PC-9 (cell line): ENCODE measurements around the gene KCNJ10. TPM values are rescaled to one million over a fixed set of nuclear protein-coding genes. Genes with fewer than 3 reads are reported as not detected.

Experiments used
- BruUV-seq: library from RNA; stranded (reverse); fragments of 400-500 nt; replicated peaks from 2 replicates; lab custom pipeline; 2021; lab: Mats Ljungman, UMichigan
- CTCF ChIA-PET: fragments of 300-600 bp; sonication (Branson Sonifier 250); formaldehyde crosslinking; loops from one replicate; lab custom pipeline; 2022; ENCODE audit warnings: antibody characterized with exemption; lab: Charles Lee
- POLR2A ChIA-PET: fragments of 300-600 bp; sonication (Branson Sonifier 250); formaldehyde crosslinking; loops from one replicate; lab custom pipeline; 2022; ENCODE audit warnings: antibody characterized with exemption; ENCODE audit not compliant: unreplicated experiment; lab: Charles Lee
- DNase-seq, 2 experiments: peaks; one replicate each; pipeline versions ENCODE4 v3.0.0 to v3.0.0-alpha.2; 2015 to 2022; ENCODE audit warnings: mixed read lengths in 1 of 2
- H2AFZ ChIP-seq: fragments of 200-600 bp; sonication (generic); 2 replicates; pipeline ENCODE4 v1.8.1; 2017; ENCODE audit warnings: antibody characterized with exemption
- H3F3A ChIP-seq: fragments of 200-600 bp; sonication (generic); 2 replicates; pipeline ENCODE4 v1.8.1; 2017; ENCODE audit warnings: antibody characterized with exemption, mild to moderate bottlenecking, low read depth; ENCODE audit not compliant: insufficient read depth
- H3K27ac ChIP-seq: fragments of 200-600 bp; sonication (generic); 2 replicates; pipeline ENCODE4 v1.6.1; 2016; ENCODE audit warnings: mixed run types
- H3K27me3 ChIP-seq: fragments of 200-600 bp; sonication (generic); 2 replicates; pipeline ENCODE4 v1.6.1; 2016; ENCODE audit warnings: low read depth, mixed run types; ENCODE audit not compliant: insufficient read depth
- H3K36me3 ChIP-seq: fragments of 200-600 bp; sonication (generic); 2 replicates; pipeline ENCODE4 v1.6.1; 2016; ENCODE audit warnings: low read depth, mixed run types
- H3K4me1 ChIP-seq: fragments of 200-600 bp; sonication (generic); replicated peaks from 2 replicates; pipeline ENCODE4 v1.6.1; 2016; ENCODE audit warnings: mixed run types; ENCODE audit not compliant: insufficient read depth
- H3K4me2 ChIP-seq: fragments of 200-600 bp; sonication (generic); 2 replicates; pipeline ENCODE4 v1.6.1; 2017; ENCODE audit warnings: mixed run types
- H3K4me3 ChIP-seq: fragments of 200-600 bp; sonication (generic); 2 replicates; pipeline ENCODE4 v1.6.1; 2016; ENCODE audit warnings: mixed run types
- H3K79me2 ChIP-seq: fragments of 200-600 bp; sonication (generic); 2 replicates; pipeline ENCODE4 v1.6.1; 2017; ENCODE audit warnings: low read depth, mixed run types
- H3K9me2 ChIP-seq: fragments of 200-600 bp; sonication (generic); 2 replicates; pipeline ENCODE4 v1.8.1; 2017; ENCODE audit warnings: mild to moderate bottlenecking; ENCODE audit not compliant: insufficient read depth
- H3K9me3 ChIP-seq: fragments of 200-600 bp; sonication (generic); 2 replicates; pipeline ENCODE4 v1.8.1; 2016; ENCODE audit warnings: low read depth; ENCODE audit not compliant: insufficient read depth
- H4K20me1 ChIP-seq: fragments of 200-600 bp; sonication (generic); 2 replicates; pipeline ENCODE4 v1.8.1; 2017; ENCODE audit not compliant: insufficient read depth
- EZH2 ChIP-seq: fragments of 200-600 bp; sonication (generic); IDR thresholded peaks from 2 replicates; pipeline ENCODE4 v1.8.0; 2017; ENCODE audit warnings: antibody characterized with exemption, low read depth
- intact Hi-C: fragments of 100-400 bp; cut with micrococcal nuclease; formaldehyde crosslinking; loops from one replicate; pipeline ENCODE4 v1.10.0; 2022; ENCODE audit not compliant: unreplicated experiment
- total RNA-seq: library from RNA; stranded (reverse); gene quantifications from 2 replicates; pipeline ENCODE4 v1.2.3, GENCODE V29; 2021
- TF ChIP-seq, protein P1 (sequence below): fragments of 200-600 bp; sonication (generic); conservative IDR thresholded peaks from 2 replicates; pipeline ENCODE4 v1.6.1; 2017; ENCODE audit warnings: mixed run types, antibody characterized with exemption, mild to moderate bottlenecking, moderate library complexity

The KCNJ10 gene
- total RNA-seq, 1 experiment from 2014 or later, result not detected

- Histone ChIP-seq H3K27ac (no peak overlapping the region), H3K9me2 (no peaks in the 10 kb centered on the region), H3K4me1 (no peaks in the 10 kb centered on the region), H4K20me1 (no peaks in the 10 kb centered on the region), H3K79me2 (no peaks in the 10 kb centered on the region), H2AFZ (no peak overlapping the region), H3F3A (no peaks in the 10 kb centered on the region), H3K4me2 (no peak overlapping the region), H3K4me3 (no peak overlapping the region), H3K36me3 (no peaks in the 10 kb centered on the region), H3K9me3 (no peaks in the 10 kb centered on the region), H3K27me3 (no peaks in the 10 kb centered on the region)
- intact Hi-C loops, result loop anchor here (10.0 kb wide), 2 partner anchors 185 to 515 kb away; partner anchors contain the start of gene CFAP45
- BruUV-seq, result no TSS peak
- POLR2A ChIA-PET, result no interaction called here
- TF ChIP-seq EZH2, result no peak
- TF ChIP-seq, protein P1, sequence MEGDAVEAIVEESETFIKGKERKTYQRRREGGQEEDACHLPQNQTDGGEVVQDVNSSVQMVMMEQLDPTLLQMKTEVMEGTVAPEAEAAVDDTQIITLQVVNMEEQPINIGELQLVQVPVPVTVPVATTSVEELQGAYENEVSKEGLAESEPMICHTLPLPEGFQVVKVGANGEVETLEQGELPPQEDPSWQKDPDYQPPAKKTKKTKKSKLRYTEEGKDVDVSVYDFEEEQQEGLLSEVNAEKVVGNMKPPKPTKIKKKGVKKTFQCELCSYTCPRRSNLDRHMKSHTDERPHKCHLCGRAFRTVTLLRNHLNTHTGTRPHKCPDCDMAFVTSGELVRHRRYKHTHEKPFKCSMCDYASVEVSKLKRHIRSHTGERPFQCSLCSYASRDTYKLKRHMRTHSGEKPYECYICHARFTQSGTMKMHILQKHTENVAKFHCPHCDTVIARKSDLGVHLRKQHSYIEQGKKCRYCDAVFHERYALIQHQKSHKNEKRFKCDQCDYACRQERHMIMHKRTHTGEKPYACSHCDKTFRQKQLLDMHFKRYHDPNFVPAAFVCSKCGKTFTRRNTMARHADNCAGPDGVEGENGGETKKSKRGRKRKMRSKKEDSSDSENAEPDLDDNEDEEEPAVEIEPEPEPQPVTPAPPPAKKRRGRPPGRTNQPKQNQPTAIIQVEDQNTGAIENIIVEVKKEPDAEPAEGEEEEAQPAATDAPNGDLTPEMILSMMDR, result no peak
- CTCF ChIA-PET, result no interaction called here
- DNase-seq, result no peak
Measured at GRCh38 chr1:160089883-160090282, 19.9 kb upstream of the KCNJ10 start.

GRCh38 chr1:160087118-160087662 lies 17.2 kb upstream of the KCNJ10 start:
- H3K4me3 ChIP-seq, result no peak overlapping the region
- CTCF ChIA-PET, result interaction anchor here (0.6 to 0.7 kb wide), 2 partner anchors 148 to 154 kb away, joined by 3 to 4 read pairs; no protein-coding TSS in a partner anchor
- intact Hi-C loops, result loop anchor here (10.0 kb wide), 1 partner anchor 518 kb away; no protein-coding TSS in a partner anchor
- H3K36me3 ChIP-seq, result no peaks in the 10 kb centered on the region
- no peak overlapping the region for H3K27ac ChIP-seq
- no peak for DNase-seq
- peaks cover 11% of the 10 kb centered on the region for H3K27me3 ChIP-seq
- no peak overlapping the region for H3K4me2 ChIP-seq
- H3K9me3 ChIP-seq, result no peaks in the 10 kb centered on the region
- no peak for TF ChIP-seq EZH2
- TF ChIP-seq, protein P1, result no peak
- no peaks in the 10 kb centered on the region for H4K20me1 ChIP-seq
- no peak overlapping the region for H2AFZ ChIP-seq
- H3K9me2 ChIP-seq, result no peaks in the 10 kb centered on the region
- POLR2A ChIA-PET, result no interaction called here
- H3F3A ChIP-seq, result no peaks in the 10 kb centered on the region
- no peaks in the 10 kb centered on the region for H3K79me2 ChIP-seq
- H3K4me1 ChIP-seq, result no peaks in the 10 kb centered on the region
- BruUV-seq, result no TSS peak

DNA sequence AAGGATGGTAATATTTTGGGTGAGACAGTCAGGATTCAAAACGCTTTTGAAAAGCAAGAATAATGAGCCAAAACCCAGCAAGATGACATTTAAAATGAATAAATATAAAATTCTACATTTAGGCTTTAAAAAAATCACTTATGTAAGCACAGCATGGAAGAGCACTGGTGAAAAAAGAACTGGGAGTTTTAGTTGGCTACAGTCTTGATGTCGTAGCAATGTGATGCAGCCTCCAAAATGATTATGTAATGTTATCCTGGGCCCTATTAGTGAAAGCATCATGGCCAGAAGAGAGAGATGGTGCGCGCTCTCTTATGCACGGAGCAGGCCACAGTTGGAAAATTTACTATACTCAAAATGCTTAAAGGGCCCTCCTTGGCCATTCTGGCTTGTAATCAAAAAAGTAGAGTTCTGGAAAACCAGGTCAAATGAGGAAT lies 16.5 kb upstream of the KCNJ10 start:
- BruUV-seq, result no TSS peak
- TF ChIP-seq, protein P1, result no peak
- no peak for TF ChIP-seq EZH2
- no peak overlapping the region for H3K27ac ChIP-seq
- H3K79me2 ChIP-seq, result no peaks in the 10 kb centered on the region
- no peaks in the 10 kb centered on the region for H3K9me2 ChIP-seq
- ChIA-PET CTCF (interaction anchor here (0.6 to 1.3 kb wide), 4 partner anchors 33 to 205 kb away, joined by 3 to 4 read pairs (median 3); no protein-coding TSS in a partner anchor), POLR2A (no interaction called here)
- no peak for DNase-seq
- H3K36me3 ChIP-seq, result no peaks in the 10 kb centered on the region
- H3F3A ChIP-seq, result no peaks in the 10 kb centered on the region
- no peaks in the 10 kb centered on the region for H3K9me3 ChIP-seq
- H3K4me1 ChIP-seq, result no peaks in the 10 kb centered on the region
- no peaks in the 10 kb centered on the region for H4K20me1 ChIP-seq
- no peak overlapping the region for H3K4me3 ChIP-seq
- peaks cover 15% of the 10 kb centered on the region for H3K27me3 ChIP-seq
- H2AFZ ChIP-seq, result no peak overlapping the region
- intact Hi-C loops, result loop anchor here (10.0 kb wide), 1 partner anchor 518 kb away; no protein-coding TSS in a partner anchor
- no peak overlapping the region for H3K4me2 ChIP-seq
